SU-DHL-6 (cell line): ENCODE data around the gene REPS2.

Experiments used
- EZH2phosphoT487 ChIP-seq: fragments of 200-600 bp; sonication (generic), shearing (Covaris generic); conservative IDR thresholded peaks from 2 replicates; pipeline ENCODE4 v1.6.1; 2018; ENCODE audit warnings: mild to moderate bottlenecking, antibody characterized with exemption, low read length, moderate library complexity, mixed read lengths
- TF ChIP-seq, protein P1 (sequence below): fragments of 200-600 bp; sonication (generic); IDR thresholded peaks from one replicate; pipeline ENCODE4 v1.5.1; 2017; ENCODE audit warnings: antibody characterized with exemption, mild to moderate bottlenecking, low read length, moderate library complexity; ENCODE audit not compliant: insufficient read depth, poor library complexity, severe bottlenecking

DNA sequence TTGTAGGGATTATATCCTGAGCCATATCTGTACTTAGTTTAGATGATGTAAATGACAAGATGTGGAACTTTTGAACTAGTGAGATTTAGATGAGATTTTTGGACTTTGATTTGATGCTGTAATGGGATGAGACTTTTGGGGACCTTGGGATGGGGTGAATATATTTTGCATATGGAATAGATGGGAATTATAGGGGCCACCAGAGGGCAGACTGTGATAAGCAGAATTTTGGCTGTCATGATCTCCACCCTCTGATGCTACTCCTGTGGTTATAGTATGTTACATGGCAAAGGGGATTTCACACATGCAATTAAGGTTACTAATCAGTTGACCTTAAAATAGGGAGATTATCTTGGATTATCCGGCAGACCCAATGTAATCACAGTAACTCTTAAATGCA lies 214.5 kb downstream of the REPS2 start:
- TF ChIP-seq, protein P1, sequence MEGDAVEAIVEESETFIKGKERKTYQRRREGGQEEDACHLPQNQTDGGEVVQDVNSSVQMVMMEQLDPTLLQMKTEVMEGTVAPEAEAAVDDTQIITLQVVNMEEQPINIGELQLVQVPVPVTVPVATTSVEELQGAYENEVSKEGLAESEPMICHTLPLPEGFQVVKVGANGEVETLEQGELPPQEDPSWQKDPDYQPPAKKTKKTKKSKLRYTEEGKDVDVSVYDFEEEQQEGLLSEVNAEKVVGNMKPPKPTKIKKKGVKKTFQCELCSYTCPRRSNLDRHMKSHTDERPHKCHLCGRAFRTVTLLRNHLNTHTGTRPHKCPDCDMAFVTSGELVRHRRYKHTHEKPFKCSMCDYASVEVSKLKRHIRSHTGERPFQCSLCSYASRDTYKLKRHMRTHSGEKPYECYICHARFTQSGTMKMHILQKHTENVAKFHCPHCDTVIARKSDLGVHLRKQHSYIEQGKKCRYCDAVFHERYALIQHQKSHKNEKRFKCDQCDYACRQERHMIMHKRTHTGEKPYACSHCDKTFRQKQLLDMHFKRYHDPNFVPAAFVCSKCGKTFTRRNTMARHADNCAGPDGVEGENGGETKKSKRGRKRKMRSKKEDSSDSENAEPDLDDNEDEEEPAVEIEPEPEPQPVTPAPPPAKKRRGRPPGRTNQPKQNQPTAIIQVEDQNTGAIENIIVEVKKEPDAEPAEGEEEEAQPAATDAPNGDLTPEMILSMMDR: no peak
- TF ChIP-seq EZH2phosphoT487: no peak
